Central memory CD4-positive, alpha-beta T cell (primary cell): Measurements from ENCODE around the gene PDZRN4.
"Not testable (repeated sequence)": the region's sequence is repeated elsewhere in the genome, so short reads cannot be mapped to it uniquely, and the experiment has no call there.

Experiments used
- DNase-seq: peaks from one replicate; pipeline ENCODE4 v3.0.0; 2022

The PDZRN4 gene

DNA sequence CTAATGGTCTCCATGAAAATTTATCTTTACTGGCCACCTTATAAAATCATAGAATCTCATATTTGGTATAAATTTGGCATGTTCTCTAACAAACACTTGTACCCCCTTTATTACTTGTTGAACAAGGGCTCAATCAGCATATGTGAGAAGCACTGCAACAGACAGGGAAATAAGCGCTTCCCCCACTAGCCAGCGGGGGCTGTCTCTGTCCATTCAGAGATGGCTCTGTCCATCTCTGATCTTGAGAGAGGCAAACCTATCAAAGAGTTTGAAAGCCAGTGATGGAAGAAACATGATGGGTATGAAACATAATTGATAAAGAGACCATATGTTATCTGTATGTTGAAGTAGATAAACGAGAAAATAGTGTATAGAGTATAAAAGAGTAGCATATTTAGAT lies 326.8 kb downstream of the PDZRN4 start:
- DNase-seq = no peak

DNA sequence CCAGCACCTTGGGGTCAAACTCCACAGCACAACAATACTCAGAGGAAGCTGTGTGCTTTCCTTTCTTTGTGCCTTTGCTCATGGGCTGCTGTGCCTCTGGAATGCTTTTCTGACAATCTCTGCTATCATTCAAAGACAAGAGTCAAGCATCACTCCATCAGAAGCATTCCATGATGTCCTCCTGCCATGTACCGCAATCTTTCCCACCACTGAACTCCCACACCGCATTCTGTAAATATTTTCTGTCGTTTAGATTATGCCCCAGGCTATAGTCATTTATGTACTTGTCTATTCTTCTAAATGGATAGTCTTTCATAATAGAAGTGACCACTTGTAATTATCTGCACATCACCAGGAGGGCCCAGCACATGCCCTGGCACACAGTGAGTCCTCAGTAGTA lies 327.8 kb downstream of the PDZRN4 start:
- no peak for DNase-seq

DNA sequence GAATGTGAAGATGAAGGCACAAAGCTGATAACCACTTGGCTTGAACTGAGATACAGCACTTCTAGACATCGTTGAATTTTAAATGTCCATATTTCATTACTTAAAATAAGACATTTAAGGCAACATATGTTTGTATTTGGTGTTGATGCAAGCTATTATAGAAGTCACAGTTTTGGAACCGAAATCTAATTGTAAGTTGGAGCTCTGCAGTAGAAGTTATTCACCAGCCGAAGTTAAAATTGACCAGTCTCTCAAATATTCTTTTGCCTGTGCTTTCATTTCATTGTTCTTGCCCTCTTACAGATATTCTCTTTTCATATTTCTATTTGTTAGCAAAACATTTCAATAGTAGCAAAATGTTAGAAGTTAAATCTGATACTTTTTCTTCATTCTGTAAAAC lies 332.7 kb downstream of the PDZRN4 start:
- DNase-seq = no peak

DNA sequence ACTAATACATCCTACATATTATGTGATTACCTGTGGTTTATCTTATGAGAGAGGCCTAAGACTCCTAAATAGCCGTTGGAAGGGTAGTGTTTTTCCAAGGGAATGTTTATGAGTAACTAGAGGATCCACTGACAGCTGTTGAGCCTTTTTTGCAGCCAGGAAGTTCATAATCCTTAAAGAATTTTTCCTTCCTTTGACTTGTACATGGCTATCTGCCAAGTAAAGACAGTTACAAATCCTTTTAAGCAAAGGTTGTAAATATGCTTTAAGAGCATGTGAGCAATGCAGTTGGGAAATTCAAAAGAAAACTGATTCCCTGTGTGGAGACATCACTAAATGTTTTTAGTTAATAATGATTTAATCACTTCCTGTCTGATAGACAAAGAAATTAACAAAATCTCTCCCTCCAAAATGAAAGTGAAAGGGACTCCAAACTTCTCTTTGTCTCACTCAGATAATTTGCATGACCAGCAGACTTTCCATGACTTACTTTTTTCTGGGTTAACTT lies 333.8 kb downstream of the PDZRN4 start:
- DNase-seq = no peak

DNA sequence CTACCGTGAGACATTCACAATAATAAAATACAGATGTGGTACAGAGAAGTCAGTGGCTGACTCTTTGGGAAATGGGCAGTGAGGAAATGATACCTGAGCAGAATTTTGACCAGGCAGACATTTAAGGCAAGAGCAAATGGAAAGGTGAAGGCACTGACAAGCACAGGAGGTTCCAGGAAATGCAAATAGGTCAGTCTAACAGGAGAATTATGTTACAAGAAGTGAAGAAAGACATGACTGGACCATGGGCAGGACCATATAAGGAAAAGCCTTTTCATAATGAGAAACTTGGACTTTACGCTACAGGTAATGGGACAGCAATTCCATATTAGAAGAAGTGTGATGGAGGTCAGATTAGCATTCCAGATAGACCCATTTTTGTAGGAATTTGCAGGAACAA lies 338.9 kb downstream of the PDZRN4 start:
- no peak for DNase-seq

DNA sequence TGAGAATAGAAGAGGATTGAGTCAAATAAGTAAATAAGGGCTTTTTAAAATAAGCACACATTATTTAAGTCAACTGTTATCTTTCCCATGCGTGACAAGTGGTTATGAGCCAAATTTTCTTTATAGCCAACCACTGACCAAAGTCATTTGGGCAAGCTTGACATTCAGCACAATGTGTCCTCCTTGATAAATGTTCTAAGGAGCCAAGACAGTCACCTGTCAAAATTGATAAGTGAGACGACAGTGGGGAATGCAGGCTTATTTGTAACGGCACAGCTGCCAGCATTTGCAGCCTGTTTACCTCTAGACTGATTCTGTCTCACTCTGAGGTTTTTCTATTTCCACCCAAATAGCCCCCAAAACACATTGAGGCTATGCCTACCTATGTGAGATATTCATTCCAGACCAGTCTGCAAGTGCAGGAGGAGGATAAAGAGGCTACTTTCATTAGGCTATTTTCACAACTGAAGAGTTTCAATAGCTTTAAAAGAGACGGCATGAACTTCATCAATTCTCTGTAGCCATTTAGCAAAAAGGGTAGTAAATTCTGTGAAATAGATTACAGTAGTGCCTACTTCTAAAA lies 339.5 kb downstream of the PDZRN4 start:
- no peak for DNase-seq

DNA sequence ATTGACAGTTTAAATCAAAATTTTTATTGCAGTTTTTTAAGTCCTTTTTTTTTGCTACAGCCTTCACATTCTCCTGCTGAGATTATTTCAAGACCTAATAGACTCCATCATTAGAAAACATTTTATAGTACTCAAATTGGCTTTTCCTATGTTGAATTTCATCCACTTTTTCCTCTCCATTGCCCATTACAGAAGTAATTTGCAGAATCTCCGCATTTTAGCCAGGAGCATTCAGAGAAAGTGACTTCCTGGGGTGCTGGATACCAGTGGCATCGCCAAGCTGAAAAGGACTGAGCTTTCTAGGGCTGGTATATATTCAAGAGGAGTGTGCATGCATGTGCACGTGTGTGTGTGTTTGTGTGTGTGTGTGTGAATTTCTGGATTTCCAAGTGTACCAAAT lies 340.8 kb downstream of the PDZRN4 start:
- no peak for DNase-seq

DNA sequence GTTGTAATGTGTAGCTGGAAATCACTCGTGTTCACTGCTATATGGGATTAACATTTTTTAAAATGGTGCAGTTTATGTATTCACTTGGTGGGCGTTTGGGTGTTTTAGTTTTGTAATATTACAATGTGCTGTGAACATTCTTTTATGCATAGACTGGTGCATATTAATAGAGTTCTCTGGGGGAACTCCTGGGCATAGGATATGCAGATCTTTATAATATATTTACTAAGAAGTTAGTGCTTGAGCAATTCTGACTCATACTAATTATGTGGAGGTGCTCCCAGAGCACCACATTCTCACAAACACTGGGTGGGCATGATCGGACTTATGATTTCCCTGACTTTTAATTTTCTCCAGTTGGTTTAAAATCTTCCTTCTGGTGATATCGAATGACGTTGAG lies 342.3 kb downstream of the PDZRN4 start:
- DNase-seq = no peak

DNA sequence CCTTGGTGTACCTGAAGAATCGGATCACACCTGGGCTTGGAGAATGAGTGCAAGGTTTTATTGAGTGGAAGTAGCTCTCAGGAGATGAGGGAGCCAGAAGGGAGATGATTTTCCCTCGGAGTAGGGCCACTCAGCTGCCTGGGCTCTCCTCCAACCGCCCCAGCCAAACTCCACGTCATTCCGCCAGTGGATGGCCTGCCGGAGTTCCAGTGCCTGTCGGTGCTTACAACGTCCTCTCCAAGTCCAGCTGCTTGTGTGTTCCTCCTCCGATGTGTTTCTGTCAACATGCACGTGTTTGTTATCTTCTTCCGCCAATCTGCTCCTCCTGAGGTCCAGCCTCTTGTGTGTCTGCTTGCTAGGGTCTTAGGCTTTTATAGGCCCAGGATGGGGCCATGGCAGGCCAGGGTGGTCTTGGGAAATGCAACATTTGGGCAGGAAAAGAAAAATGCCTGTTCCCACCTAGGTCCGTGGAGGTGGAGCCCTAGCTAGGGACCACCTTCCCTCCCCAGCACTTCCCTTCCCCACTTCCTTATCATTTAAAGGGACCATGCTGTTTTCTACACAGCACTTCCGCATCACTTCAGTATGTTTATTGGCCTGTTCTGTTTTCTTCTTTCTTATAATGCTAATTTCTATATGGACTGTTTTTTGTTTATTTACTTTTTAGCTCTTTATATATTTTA lies 343.2 kb downstream of the PDZRN4 start:
- DNase-seq = no peak

DNA sequence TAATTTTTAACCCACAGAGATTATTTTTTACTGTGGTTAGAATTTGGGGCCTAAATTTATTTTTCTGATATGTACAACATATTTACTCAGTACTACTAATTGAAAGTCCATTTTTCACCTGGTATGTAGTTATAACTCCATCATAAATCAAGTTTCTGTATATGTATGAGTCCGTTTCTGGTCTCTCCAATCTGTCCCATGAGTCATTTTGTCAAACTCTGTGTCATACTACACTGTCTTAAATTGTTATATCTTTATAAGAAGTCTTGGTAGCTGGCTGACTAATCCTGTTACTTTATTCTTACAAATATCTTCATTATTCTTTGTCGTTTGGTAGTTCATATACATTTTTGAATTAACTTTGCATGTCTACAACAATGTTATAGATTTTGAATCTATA lies 344.0 kb downstream of the PDZRN4 start:
- no peak for DNase-seq

DNA sequence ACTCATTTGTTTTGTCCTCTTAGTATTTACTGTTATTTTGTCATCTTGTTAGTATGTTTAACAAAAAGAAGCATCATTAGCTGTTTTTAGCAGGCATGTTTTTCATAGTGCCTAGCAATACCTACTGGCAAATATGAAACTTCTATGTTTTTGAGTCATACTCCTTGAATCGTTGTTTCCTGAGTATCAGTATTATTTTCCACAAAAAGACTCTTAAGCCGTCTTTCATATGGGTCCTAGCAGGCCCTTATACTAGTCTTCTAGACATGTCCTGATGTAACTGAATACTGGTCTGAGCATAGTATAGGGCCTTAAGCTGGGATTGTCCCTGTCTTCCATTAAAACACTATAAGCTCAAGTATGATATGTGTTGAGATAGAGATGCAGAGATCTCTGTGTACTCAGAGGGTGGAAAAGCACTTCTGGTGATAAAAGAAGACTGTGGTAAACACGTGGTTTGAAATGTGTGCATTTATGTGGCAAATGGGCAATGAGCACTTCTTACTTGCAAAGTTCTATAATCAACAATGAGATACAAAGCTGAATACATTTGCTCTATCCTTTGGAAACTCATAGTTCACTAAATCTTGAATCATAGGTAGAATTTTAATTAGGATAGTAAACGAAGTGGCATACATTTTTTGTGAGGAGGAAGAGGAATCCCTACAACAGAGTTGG lies 348.8 kb downstream of the PDZRN4 start:
- no peak for DNase-seq

DNA sequence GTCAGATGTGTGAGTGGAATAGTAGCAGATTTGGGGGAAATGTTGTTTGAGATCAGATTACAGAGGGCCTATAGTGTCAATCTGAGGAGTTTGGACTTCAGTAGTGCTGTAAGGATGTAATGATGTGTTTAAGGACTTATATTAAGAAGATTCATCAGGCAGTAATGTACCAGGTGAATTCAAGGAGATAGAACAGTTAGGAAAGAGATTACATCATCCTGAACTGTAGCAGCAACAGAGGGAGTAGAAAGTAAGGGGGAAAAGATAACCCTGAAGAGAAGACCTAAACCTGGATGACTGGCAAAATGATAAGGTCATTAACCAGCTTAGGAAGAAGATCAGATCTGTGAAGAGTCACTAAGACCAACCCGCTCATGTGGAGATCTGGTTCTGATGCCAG lies 349.4 kb downstream of the PDZRN4 start:
- no peak for DNase-seq

DNA sequence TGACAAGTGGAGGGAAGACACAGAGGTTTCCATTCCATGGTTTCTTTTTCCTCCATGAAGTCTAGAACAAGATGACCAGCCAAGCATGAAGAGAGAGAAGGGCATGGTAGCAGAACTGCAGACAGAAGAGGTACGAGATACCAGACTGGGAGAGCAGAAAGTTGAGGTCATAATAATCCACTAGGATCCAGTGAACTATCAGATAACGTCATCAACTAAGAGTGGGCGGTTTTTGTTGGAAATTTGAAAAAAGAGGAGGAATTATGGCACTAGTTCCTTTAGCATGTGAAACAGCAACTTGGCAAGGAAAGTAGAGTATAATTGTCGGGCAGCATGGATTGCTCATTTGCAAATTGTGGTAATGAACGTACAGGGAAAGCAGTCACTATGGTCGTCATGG lies 357.6 kb downstream of the PDZRN4 start:
- DNase-seq = no peak

DNA sequence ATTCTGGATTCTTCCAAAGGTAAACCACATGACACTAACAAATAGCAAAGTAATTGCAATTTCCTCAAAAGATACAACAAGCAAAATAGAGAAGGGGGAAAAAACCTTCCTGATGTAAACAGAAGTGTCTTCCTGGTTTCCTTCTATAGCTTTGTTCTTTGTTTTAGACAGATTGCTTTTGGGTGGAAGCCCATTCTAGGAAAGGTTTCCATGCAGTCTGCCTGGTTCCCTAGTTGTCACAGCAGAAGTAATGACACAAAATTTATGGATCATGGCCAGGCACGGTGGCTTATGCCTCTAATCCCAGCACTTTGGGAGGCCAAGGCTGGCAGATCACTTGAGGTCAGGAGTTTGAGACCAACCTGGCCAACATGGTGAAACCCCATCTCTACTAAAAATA lies 359.0 kb downstream of the PDZRN4 start:
- not testable (repeated sequence) for DNase-seq

DNA sequence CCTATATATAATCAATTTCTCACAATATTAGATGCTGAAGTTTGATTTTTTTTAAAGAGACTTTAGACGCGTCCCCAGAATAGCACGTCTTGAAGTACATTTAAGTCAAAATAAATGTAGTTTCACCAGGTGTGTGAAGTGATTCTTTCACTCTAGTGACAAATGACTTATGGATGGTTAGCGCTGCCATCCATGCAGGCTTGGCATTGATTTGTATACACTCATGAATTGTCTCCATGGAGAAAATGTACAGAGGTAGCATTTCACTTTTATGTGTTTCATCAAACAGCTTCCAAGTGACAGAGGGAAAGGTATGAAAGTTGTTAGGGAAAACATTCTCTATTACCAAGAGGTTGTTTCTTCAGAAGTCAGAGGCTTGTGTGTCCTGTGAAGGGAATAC lies 360.8 kb downstream of the PDZRN4 start:
- DNase-seq = no peak

DNA sequence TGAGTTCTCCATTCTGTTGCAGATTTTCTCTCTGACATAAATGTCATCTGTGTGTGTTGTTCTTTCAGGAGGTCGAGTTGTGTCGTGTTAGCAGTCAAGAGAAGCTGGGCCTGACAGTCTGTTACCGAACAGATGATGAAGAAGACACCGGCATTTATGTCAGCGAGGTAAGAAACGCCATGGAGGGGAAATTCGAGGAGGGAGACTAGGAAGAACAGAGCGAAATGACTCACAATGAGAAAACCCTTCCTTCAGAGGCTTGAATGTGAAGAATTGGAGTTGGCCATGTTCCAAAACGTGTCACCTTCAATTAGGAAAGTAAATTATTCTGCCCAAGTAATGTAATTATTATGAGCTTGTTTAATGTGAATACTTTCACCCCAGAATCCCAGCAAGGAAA lies 364.5 kb downstream of the PDZRN4 start:
- no peak for DNase-seq

DNA sequence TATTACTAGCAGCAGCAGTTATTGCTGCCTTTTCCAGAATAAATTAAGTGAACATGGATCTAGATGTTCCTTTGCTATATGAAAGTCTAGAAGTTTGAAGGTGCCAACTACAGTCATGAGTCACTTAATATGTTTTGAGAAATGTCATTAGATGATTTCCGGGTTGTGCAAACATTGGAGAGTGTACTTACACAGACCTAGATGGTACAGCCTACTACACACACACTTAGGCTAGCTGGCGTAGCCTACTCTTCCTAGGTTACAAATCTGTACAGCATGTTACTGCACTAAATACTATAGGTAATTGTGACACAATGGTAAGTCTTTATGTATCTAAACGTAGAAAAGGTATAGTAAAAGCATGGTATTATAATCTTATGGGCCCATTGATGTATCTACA lies 368.1 kb downstream of the PDZRN4 start:
- no peak for DNase-seq

DNA sequence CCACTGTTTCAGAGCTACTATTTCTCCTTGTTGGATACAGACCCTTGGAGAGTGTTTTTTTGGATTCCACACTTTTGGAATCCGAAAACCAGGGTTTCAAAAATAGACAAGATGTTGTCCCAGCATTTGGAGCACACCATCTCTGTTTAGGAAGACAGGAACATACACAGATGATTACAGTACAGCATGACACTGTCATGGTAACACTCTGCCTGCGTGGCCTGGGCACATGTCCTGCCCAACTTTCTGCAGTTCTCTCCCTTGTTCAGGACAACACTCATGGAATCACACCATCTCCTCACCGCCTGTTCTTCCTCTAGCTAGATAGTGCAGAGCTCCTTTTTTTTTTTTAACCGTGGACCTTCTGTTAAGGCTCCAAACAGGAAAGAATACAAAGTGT lies 369.2 kb downstream of the PDZRN4 start:
- DNase-seq = no peak

DNA sequence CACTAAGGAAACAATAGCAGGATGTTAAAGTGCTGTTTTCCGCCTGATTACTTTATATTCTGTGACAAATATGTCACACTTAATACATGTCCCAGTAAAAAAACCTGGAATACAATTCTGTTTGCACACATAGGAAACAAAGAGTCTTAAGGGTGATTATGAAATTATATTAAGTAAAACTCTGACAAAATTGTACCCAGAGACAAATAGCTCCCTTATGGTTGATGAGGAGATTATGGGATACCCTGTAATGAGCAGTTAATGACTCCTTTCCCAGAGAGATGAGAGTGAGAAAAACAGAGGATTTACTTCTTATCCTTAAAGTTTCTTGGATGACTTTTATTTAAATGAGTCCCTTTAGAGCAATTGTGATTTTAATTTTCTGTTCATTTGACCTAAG lies 370.6 kb downstream of the PDZRN4 start:
- DNase-seq = no peak

DNA sequence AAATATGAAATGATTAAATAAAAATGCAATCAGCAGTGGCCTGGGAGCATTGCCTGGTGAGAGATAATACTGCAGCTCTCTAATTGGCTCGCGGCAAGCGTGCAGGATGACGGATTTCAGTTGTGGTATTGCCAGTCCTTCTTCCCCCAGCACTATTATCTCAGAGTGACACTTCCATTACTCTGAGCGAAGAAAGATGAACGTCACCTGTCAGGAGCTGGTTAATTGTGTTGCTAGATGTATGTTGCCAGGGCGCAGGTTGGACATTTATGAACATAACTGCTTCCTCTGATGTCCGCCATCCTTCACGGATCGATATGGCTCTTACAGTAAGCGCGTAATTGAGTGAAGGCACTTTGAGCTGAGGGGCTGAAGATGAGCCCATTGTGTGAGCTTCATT lies 374.9 kb downstream of the PDZRN4 start:
- no peak for DNase-seq

DNA sequence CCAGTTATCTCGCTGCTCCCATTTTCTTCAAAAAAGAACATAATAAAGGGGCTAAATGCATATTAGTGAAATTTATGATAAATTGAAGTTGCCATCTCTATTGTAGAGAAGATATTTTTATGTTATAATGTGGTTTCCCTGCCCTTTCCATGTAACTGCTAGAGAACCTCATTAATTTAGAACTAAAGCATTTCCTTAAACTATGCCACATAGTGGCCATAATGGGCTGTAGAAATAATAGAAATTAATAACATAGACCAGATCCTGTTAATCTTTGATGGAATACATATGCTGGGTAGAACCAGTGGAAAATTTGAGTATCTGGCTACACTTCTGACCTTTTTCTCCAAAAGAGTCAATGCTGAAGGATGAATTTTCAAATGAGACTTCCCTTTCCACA lies 376.7 kb downstream of the PDZRN4 start:
- no peak for DNase-seq

DNA sequence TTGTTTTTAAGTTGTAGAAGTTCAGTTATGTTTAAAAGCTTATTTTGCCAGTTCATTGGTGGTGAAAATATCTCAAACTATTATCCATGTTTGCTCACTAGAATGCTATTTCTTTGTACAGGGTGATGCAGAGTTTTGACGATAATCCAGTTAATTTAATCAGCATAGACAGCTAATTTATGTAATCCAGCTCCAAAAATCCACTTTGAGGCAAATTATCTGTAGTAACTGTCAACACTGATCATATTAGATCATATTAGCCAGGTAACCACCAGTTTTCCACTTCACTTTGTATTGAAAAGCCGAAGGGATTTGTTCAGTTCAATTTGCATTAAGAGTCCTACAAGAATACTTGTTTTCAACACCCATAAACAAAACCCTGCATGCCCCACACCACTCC lies 378.6 kb downstream of the PDZRN4 start:
- no peak for DNase-seq

DNA sequence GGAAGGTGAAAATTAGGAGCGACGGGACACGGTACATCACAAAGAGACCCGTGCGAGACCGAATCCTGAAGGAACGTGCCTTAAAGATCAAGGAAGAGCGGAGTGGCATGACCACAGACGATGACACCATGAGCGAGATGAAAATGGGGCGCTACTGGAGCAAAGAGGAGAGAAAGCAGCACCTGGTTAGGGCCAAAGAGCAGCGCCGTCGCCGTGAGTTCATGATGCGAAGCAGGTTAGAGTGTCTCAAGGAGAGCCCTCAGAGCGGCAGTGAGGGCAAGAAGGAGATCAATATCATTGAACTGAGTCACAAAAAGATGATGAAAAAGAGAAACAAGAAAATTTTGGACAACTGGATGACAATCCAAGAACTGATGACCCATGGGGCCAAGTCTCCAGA lies 385.3 kb downstream of the PDZRN4 start:
- no peak for DNase-seq

DNA sequence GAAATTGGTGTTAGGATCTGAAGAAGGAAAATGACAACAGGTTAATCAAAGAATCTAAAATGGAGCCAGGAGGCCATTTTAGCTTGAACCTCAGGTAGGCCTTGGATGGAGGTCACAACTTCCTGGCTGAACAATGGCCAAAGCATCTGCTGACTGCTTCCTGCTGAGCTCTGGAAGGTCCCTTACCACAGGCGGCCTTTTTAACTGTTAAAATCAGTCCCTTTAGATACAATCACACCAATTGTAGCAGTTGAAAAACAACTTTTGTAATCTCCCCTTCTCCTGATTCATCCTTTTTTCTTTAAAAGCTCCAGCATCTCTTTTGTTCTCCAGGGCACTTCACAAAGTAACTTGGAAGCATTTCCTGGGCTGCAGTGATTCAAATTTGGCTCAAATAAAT lies 388.8 kb downstream of the PDZRN4 start:
- no peak for DNase-seq
